Ascending aorta (tissue), 2 donors: Measurements from ENCODE around the gene BCAT1. TPM values are rescaled to one million over a fixed set of nuclear protein-coding genes. Genes with fewer than 3 reads are reported as not detected.

Source experiments
- DNase-seq, 2 donors: peaks; one replicate each; pipeline ENCODE4 v3.0.0-alpha.2; 2019; ENCODE audit warnings: low spot score in 2 of 2
- H3K27ac ChIP-seq, 2 donors: fragments of 200-600 bp; sonication (generic); one replicate each; pipeline ENCODE4 v1.5.1; 2016 to 2017; ENCODE audit warnings: mild to moderate bottlenecking in 1 of 2
- H3K27me3 ChIP-seq: fragments of 200-600 bp; sonication (generic); one replicate; pipeline ENCODE4 v1.5.1; 2017
- H3K36me3 ChIP-seq, 2 donors: fragments of 200-600 bp; sonication (generic); one replicate each; pipeline ENCODE4 v1.5.1; 2016
- H3K4me1 ChIP-seq, 2 donors: fragments of 200-600 bp; sonication (generic); one replicate each; pipeline ENCODE4 v1.5.1; 2016 to 2017; ENCODE audit warnings: mild to moderate bottlenecking in 1 of 2
- H3K4me3 ChIP-seq, 2 donors: fragments of 200-600 bp; sonication (generic); one replicate each; pipeline ENCODE4 v1.5.1; 2016 to 2017; ENCODE audit warnings: mild to moderate bottlenecking in 1 of 2
- H3K9me3 ChIP-seq, 2 donors: fragments of 200-600 bp; sonication (generic); one replicate each; pipeline ENCODE4 v1.5.1; 2016
- intact Hi-C: fragments of 100-400 bp; cut with DNase I; formaldehyde crosslinking; loops from one replicate; pipeline ENCODE4 v1.15.1; 2023
- total RNA-seq: library from RNA; depleted of rRNA; stranded (reverse); fragments of >200 nt; gene quantifications from one replicate; pipeline ENCODE4 v1.1.0, GENCODE V29; 2016
- TF ChIP-seq, protein P1 (sequence below), 3 experiments: fragments of 200-600 bp in 2 of 3; fragments of 450-650 bp in 1 of 3; sonication (generic) in 2 of 3; IDR thresholded peaks; one replicate each; pipeline ENCODE4 v1.5.1; 2016 to 2019; ENCODE audit warnings: antibody characterized with exemption in 3 of 3, mild to moderate bottlenecking in 1 of 3, moderate library complexity in 1 of 3

BCAT1 gene
- total RNA-seq, 1 donor from 2014 or later = 16.5 TPM

DNA sequence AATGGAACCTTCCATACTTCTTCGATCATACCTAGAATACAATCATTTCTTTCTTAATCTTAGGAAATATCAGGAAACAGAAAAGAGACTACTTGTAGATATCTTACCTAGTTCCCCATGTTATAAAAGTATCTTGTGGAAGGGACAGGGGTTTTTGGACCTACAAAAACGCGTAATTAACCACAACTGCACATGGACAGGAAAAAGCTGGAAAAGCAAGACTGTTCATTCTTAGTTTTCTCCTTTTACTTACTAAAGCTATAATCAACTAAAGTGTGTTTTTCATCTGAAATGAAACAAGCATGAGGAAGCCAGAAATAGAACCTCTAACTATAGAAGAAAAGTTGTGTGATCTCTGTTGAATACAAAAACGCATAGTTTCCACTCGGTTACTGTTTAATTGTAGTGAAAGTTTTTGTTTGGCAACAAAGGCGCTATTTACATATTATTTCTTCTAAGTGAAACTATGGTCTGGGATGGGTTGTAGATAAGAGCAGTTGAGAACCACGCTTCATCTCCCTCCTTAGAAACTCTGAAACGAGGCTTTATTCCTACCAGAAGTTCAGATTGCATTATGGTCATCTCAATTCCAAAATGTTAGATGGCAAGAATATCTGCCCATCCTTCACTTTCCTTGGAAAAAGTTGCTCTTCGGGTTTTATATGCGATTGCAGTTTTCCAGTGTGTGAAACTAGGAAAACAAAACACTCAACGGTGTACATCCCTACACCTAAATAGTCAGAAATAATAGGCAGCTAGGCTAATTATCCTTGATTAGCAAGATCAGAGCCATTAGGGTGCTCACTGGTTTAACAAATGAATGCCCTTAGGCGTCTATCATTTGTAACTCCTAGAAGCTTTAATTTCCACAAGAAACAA is 1.1 kb downstream of the BCAT1 start:
- no peaks in the 10 kb centered on the region for H3K9me3 ChIP-seq
- H3K27me3 ChIP-seq = no peaks in the 10 kb centered on the region
- peaks cover 3% of the 10 kb centered on the region in 2 donors for H3K4me1 ChIP-seq
- H3K4me3 ChIP-seq = peak overlapping the region; percentile 57 to 79
- intact Hi-C loops = no loop called here
- no peak overlapping the region for H3K27ac ChIP-seq
- TF ChIP-seq, protein P1, sequence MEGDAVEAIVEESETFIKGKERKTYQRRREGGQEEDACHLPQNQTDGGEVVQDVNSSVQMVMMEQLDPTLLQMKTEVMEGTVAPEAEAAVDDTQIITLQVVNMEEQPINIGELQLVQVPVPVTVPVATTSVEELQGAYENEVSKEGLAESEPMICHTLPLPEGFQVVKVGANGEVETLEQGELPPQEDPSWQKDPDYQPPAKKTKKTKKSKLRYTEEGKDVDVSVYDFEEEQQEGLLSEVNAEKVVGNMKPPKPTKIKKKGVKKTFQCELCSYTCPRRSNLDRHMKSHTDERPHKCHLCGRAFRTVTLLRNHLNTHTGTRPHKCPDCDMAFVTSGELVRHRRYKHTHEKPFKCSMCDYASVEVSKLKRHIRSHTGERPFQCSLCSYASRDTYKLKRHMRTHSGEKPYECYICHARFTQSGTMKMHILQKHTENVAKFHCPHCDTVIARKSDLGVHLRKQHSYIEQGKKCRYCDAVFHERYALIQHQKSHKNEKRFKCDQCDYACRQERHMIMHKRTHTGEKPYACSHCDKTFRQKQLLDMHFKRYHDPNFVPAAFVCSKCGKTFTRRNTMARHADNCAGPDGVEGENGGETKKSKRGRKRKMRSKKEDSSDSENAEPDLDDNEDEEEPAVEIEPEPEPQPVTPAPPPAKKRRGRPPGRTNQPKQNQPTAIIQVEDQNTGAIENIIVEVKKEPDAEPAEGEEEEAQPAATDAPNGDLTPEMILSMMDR (IDR thresholded peaks at IDR 0.05) = no peak
- DNase-seq = no peak
- H3K36me3 ChIP-seq = no peaks in the 10 kb centered on the region

DNA sequence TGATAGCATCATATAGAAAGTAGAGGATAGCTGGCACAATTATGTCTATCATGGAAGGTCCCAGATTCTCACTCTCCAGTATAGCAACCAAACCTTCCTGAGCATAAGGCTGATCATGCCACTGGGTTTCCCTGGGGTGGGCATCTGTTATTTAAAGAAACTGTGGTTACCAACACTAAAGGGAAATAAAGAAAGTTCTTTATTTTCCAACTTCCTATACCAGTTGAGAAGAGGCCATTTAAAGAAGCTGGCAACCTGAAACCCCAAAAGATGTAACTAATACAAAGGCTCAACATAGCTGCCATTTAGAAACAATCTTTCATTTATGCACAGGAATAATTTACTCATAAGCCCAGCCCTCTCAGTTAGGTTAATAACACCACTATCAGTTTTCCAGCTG is 3.1 kb downstream of the BCAT1 start:
- peaks cover 3% of the 10 kb centered on the region in 2 donors for H3K4me1 ChIP-seq
- peak overlapping the region in 1 of 2 donors; percentile 17 for H3K27ac ChIP-seq
- no peaks in the 10 kb centered on the region for H3K27me3 ChIP-seq
- no peaks in the 10 kb centered on the region for H3K9me3 ChIP-seq
- DNase-seq = no peak
- intact Hi-C loops = no loop called here
- no peaks in the 10 kb centered on the region for H3K36me3 ChIP-seq
- H3K4me3 ChIP-seq = no peak overlapping the region
- TF ChIP-seq, protein P1 (IDR thresholded peaks at IDR 0.05) = no peak

DNA sequence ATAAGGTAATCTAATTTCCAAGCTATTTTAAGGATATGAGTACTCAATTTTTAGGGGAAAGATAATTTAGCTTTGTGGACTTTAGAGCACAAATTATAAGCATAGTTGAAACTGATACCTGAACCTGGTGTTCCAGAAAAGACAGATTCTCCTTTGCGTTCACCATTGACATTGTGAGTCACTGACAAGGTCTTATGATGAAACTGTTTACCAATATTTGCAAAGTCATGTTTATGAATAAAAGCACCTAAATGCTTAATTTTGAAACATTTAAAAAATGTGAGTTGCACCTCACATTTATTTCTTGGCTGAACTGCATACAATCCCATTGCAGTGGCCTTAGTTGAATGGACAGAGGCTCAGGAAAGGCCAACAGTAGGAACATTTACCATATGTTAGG is 3.9 kb downstream of the BCAT1 start:
- no peaks in the 10 kb centered on the region for H3K27me3 ChIP-seq
- no peak overlapping the region for H3K4me3 ChIP-seq
- intact Hi-C loops = no loop called here
- no peak overlapping the region for H3K27ac ChIP-seq
- peaks cover 3% of the 10 kb centered on the region in 2 donors for H3K4me1 ChIP-seq
- TF ChIP-seq, protein P1 (IDR thresholded peaks at IDR 0.05) = no peak
- H3K9me3 ChIP-seq = no peaks in the 10 kb centered on the region
- H3K36me3 ChIP-seq = no peaks in the 10 kb centered on the region
- DNase-seq = no peak

DNA sequence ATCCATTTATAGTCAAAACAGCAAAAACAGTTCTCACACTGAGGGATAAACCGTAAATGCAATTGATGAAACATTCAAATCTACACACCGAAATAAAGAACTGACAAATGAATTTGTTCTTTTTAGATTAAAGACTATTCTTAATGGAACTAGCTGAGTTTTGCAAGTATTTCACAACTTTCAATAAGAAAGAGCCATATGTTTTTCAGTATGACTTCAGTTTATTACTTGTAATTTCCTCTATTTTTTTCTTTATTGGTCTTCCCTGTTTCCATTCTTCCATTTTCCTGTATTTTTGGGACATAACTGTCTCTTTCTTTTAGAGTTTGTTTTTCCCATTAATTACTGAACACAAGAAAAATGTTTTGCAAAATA is 4.3 kb downstream of the BCAT1 start:
- intact Hi-C loops = no loop called here

DNA sequence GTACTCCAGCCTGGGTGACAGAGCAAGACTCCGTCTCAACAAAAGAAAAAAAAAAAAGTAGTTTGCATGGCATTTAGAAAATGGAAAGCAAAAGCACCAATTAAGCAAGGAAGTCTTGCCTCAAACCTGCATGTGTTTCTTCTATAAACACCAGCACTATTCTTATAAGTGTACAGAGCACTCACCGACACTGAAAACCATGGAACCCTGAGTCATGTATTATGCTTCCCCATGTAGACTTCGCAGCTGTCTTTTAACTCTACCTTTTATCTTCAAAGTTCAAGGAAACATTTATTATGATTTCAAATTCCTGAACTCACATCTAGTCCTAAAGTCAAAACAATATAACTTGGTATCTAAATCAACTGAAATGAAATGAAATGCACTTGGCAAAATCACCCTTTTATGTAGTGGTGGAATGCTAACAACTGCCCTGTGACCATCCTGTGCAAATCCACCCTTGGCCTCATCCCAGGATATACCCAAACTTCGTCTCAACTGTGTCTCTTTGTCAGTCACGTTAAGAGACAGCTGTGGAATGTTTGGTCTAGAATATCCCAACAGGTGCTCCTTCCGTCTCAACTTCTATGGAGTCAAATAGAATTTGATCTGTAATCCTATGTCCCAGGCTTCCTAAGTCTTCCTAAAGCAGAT is 4.8 kb downstream of the BCAT1 start:
- peaks cover 1 to 2% of the 10 kb centered on the region in 2 donors for H3K4me1 ChIP-seq
- H3K4me3 ChIP-seq = no peak overlapping the region
- no peaks in the 10 kb centered on the region for H3K27me3 ChIP-seq
- DNase-seq = no peak
- TF ChIP-seq, protein P1 (IDR thresholded peaks at IDR 0.05) = no peak
- H3K27ac ChIP-seq = no peak overlapping the region
- H3K36me3 ChIP-seq = no peaks in the 10 kb centered on the region
- intact Hi-C loops = no loop called here
- H3K9me3 ChIP-seq = no peaks in the 10 kb centered on the region

More for the DNA sequence above, 4.3 kb downstream of the BCAT1 start:
- Histone ChIP-seq H3K27ac (no peak overlapping the region), H3K27me3 (no peaks in the 10 kb centered on the region), H3K4me1 (peaks cover 3% of the 10 kb centered on the region in 2 donors), H3K9me3 (no peaks in the 10 kb centered on the region), H3K4me3 (no peak overlapping the region), H3K36me3 (no peaks in the 10 kb centered on the region)
- no peak for DNase-seq
- TF ChIP-seq, protein P1 (IDR thresholded peaks at IDR 0.05) = no peak
